ENCODE data around the gene PRSS2.
A peak's percentile ranks its signal among the peaks of the same experiment; 100 is the strongest.

The PRSS2 gene

GRCh38 chr7:142785841-142786250 lies 15.1 kb downstream of the PRSS2 start:
- peak in 1 of 3 donors; percentile 66 for DNase-seq (ENCODE audit: low read depth in 2 of 3, low spot score in 1 of 3)

GRCh38 chr7:142787034-142787768 lies 16.4 kb downstream of the PRSS2 start:
- no peak for DNase-seq (ENCODE audit: low read depth in 2 of 3, low spot score in 1 of 3)

- no peak for DNase-seq (ENCODE audit: low read depth in 2 of 3, low spot score in 1 of 3)
Observed at GRCh38 chr7:142787783-142788182, 17.0 kb downstream of the PRSS2 start.

- no peak for DNase-seq (ENCODE audit: low read depth in 2 of 3, low spot score in 1 of 3)
Observed at GRCh38 chr7:142788303-142789289, 17.8 kb downstream of the PRSS2 start.

DNA sequence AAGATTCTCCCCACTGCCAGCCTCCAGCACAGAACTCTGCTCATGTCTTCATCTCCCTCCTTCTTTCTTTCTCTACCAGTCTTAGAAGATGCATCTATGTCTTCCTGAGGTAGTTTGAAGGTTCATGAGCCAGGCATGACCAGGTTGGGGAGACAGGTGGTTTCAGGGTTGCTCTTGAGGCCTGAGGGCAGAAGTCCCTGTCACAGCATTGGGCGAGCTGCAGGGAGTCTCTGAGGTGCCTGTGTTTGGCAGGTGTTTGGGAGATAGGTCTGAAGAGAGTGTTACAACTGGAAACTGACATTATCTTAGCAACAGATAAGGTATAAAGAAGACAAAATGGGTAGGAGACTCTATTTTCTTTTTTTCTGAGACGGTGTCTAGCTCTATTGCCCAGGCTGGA lies 18.7 kb downstream of the PRSS2 start:
- no peak for DNase-seq (ENCODE audit: low read depth in 2 of 3, low spot score in 1 of 3)

DNA sequence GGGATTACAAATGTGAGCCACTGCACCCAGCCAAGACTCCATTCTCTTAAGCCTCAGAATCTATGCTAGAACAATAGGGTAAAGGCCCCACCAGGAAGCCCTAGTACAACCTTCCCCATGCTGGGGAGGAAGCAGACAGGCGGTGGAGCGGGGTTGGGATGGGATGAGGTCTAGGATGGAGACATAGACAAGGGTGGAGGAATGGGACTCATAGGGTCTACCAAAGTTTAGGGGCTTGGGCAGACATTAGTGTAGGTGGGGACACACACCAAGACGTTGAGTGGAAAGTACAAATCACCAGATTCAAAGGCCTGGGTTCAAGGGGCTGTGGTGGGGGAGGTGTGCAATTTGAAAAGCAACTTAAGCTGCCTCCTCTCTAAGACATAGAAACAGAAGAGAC lies 19.3 kb downstream of the PRSS2 start:
- no peak for DNase-seq (ENCODE audit: low read depth in 2 of 3, low spot score in 1 of 3)

GRCh38 chr7:142790555-142790954 lies 19.8 kb downstream of the PRSS2 start:
- no peak for DNase-seq (ENCODE audit: low read depth in 2 of 3, low spot score in 1 of 3)

GRCh38 chr7:142791502-142791901 lies 20.7 kb downstream of the PRSS2 start:
- DNase-seq (ENCODE audit: low read depth in 2 of 3, low spot score in 1 of 3): no peak

- no peak for DNase-seq (ENCODE audit: low read depth in 2 of 3, low spot score in 1 of 3)
Observed at GRCh38 chr7:142792129-142792528, 21.4 kb downstream of the PRSS2 start.

DNA sequence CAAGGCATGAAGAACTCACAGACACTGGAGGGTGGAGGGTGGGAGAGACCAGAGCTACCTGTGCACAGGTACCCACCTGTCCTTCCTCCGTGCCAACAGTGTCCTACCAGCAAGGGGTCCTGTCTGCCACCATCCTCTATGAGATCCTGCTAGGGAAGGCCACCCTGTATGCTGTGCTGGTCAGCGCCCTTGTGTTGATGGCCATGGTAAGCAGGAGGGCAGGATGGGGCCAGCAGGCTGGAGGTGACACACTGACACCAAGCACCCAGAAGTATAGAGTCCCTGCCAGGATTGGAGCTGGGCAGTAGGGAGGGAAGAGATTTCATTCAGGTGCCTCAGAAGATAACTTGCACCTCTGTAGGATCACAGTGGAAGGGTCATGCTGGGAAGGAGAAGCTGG lies 21.8 kb downstream of the PRSS2 start:
- DNase-seq (ENCODE audit: low read depth in 2 of 3, low spot score in 1 of 3): no peak

DNA sequence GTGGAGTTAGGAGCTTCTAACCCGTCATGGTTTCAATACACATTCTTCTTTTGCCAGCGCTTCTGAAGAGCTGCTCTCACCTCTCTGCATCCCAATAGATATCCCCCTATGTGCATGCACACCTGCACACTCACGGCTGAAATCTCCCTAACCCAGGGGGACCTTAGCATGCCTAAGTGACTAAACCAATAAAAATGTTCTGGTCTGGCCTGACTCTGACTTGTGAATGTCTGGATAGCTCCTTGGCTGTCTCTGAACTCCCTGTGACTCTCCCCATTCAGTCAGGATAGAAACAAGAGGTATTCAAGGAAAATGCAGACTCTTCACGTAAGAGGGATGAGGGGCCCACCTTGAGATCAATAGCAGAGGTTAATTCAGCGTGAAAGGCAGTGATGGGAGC lies 22.4 kb downstream of the PRSS2 start:
- no peak for DNase-seq (ENCODE audit: low read depth in 2 of 3, low spot score in 1 of 3)

GRCh38 chr7:142795339-142795863 lies 24.6 kb downstream of the PRSS2 start:
- no peak for DNase-seq (ENCODE audit: low read depth in 2 of 3, low spot score in 1 of 3)

- DNase-seq (ENCODE audit: low read depth in 2 of 3, low spot score in 1 of 3): no peak
Observed at GRCh38 chr7:142796001-142796500, 25.3 kb downstream of the PRSS2 start.

DNA sequence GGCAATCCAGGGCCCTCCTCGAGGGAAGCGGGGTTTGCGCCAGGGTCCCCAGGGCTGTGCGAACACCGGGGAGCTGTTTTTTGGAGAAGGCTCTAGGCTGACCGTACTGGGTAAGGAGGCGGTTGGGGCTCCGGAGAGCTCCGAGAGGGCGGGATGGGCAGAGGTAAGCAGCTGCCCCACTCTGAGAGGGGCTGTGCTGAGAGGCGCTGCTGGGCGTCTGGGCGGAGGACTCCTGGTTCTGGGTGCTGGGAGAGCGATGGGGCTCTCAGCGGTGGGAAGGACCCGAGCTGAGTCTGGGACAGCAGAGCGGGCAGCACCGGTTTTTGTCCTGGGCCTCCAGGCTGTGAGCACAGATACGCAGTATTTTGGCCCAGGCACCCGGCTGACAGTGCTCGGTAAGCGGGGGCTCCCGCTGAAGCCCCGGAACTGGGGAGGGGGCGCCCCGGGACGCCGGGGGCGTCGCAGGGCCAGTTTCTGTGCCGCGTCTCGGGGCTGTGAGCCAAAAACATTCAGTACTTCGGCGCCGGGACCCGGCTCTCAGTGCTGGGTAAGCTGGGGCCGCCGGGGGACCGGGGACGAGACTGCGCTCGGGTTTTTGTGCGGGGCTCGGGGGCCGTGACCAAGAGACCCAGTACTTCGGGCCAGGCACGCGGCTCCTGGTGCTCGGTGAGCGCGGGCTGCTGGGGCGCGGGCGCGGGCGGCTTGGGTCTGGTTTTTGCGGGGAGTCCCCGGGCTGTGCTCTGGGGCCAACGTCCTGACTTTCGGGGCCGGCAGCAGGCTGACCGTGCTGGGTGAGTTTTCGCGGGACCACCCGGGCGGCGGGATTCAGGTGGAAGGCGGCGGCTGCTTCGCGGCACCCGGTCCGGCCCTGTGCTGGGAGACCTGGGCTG lies 26.0 kb downstream of the PRSS2 start:
- no peak for DNase-seq (ENCODE audit: low read depth in 2 of 3, low spot score in 1 of 3)

GRCh38 chr7:142797391-142798377 lies 26.9 kb downstream of the PRSS2 start:
- DNase-seq (ENCODE audit: low read depth in 2 of 3, low spot score in 1 of 3): no peak

DNA sequence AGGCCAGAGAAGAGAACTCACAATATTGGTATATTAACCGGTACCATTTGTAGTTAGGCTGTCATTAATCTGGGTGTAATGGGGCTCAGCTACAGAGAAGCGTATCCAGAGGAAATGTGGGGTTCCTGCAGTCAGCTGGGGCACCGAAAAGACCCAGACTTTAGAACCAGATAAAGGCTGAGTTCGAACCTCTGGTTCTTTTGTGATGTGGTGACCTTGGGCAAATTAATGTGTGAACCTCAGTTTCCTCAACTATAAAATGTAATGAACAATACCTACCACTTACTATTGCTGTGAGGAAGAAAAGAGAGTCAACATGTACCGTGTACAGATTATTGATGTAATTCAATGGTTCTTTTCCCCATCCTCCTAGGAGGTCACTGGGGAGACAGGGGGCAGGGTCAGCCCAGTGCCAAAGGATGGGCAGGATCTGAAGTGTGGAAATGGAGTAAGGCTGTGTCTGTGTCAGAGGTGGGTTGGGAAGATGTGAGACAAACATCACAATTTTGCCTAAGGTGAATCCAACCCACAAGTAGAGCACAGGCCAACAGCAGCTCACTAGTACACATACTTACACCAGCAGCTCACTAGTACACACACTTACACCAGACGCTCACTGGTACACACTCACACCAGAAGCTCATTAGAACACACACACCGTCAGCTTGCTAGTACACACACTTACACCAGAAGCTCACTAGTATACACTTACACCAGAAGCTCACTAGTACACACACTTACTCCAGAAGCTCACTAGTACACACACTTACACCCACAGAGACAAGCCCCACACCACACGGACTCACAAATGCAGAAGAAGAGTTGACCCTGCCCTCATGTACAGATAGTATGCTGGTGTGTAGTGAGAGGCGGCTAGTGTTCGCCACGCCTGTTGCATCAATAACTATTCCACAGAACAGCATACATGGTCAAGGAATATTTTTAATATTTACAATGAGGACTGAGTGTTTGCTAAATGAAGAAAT lies 28.0 kb downstream of the PRSS2 start:
- no peak for DNase-seq (ENCODE audit: low read depth in 2 of 3, low spot score in 1 of 3)

DNA sequence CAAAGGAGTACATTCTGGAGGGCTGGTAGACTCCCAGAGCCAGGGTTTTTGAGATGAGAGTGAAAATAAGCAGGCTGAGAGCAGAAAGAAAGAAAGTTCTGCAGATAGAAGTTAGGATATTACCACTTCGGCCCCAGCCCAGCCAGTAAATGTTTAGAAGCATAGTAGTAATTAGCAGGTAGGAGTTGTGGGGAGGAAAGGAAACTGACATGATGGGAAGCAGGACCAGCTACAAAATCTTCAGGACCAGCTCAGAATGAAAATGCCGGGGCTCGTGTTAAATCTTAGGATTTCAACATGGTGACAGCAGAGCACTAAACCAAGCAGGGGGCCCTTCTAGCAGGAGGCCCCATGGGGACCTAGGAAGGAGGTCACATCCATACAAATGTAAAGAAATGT lies 28.7 kb downstream of the PRSS2 start:
- no peak for DNase-seq (ENCODE audit: low read depth in 2 of 3, low spot score in 1 of 3)

GRCh38 chr7:142800088-142800487 lies 29.3 kb downstream of the PRSS2 start:
- no peak for DNase-seq (ENCODE audit: low read depth in 2 of 3, low spot score in 1 of 3)

Measured in stimulated activated CD4-positive, alpha-beta T cell treated with anti-CD3 and anti-CD28 coated beads, Interleukin-12 subunit alpha, Interleukin-12 subunit beta, amount 100 ng/mL, for 48 hours (primary cell).